Sigmoid colon (tissue), 7 donors: ENCODE data around the gene P2RY12. TPM values are rescaled to one million over a fixed set of nuclear protein-coding genes. Genes with fewer than 3 reads are reported as not detected.

Experiments
- DNase-seq: peaks from one replicate; pipeline ENCODE4 v3.0.0-alpha.2; 2019
- H3K27ac ChIP-seq, 4 donors: fragments of 200-600 bp; sonication (generic); one replicate each; pipeline ENCODE4 v1.5.1; 2016 to 2019; ENCODE audit warnings: mild to moderate bottlenecking in 1 of 4
- H3K27me3 ChIP-seq, 3 donors: fragments of 200-600 bp; sonication (generic); one replicate each; pipeline ENCODE4 v1.5.1; 2019; ENCODE audit warnings: mild to moderate bottlenecking in 1 of 3
- H3K36me3 ChIP-seq, 4 donors: fragments of 200-600 bp; sonication (generic); one replicate each; pipeline ENCODE4 v1.5.1; 2016 to 2019
- H3K4me1 ChIP-seq, 4 donors: fragments of 200-600 bp; sonication (generic); one replicate each; pipeline ENCODE4 v1.5.1; 2017 to 2019
- H3K4me3 ChIP-seq, 4 donors: fragments of 200-600 bp; sonication (generic); one replicate each; pipeline ENCODE4 v1.5.1; 2017 to 2019; ENCODE audit warnings: mild to moderate bottlenecking in 2 of 4, moderate library complexity in 1 of 4
- H3K9me3 ChIP-seq, 4 donors: fragments of 200-600 bp in 3 of 4; sonication (generic) in 3 of 4; one replicate each; pipeline versions ENCODE4 v1.5.1 to v1.6.1; 2013 to 2019
- CTCF ChIP-seq, 4 experiments: fragments of 450-650 bp in 3 of 4; fragments of 200-600 bp in 1 of 4; IDR thresholded peaks; one replicate each; pipeline ENCODE4 v1.5.1; 2016 to 2019; ENCODE audit warnings: antibody characterized with exemption in 4 of 4, mild to moderate bottlenecking in 3 of 4, moderate library complexity in 2 of 4
- EP300 ChIP-seq, 4 donors: sonication (generic); formaldehyde crosslinking; IDR thresholded peaks; one replicate each; pipeline ENCODE4 v1.6.1; 2017; ENCODE audit warnings: antibody characterized with exemption in 4 of 4
- POLR2A ChIP-seq, 2 donors: fragments of 450-650 bp; IDR thresholded peaks; one replicate each; pipeline ENCODE4 v1.6.1; 2016; ENCODE audit warnings: antibody characterized with exemption in 2 of 2, mild to moderate bottlenecking in 2 of 2, moderate library complexity in 2 of 2
- POLR2AphosphoS5 ChIP-seq, 4 donors: sonication (generic); formaldehyde crosslinking; IDR thresholded peaks; one replicate each; pipeline ENCODE4 v1.6.1; 2017; ENCODE audit warnings: antibody characterized with exemption in 4 of 4
- WGBS, 2 donors: extraction: QIAGEN DNeasy Blood & Tissue Kit; methylation state at CpG; one replicate each; pipeline ENCODE4 v1.1.7; 2013; 5-methylcytosine and 5-hydroxymethylcytosine counted together
- intact Hi-C: fragments of 100-400 bp; cut with DNase I; formaldehyde crosslinking; loops from one replicate; pipeline ENCODE4 v1.15.1; 2023
- polyA plus RNA-seq, 3 donors: library from polyadenylated mRNA; stranded (reverse); fragments of 200-250 nt; gene quantifications; one replicate each; pipeline ENCODE4 v1.2.3, GENCODE V29; 2013
- total RNA-seq, 4 donors: library from RNA; depleted of rRNA; stranded (reverse); fragments of >200 nt; gene quantifications; one replicate each; pipeline ENCODE4 v1.1.0, GENCODE V29; 2016
- donor health status: healthy with polysubstance abuse.
- donor health status: Bipolar disorder and iron deficiency.
- donor health status: healthy.

P2RY12 gene
- total and polyA plus RNA-seq, 7 donors, result 0.60 to 9.3 (median 2.1) TPM

GRCh38 chr3:151327571-151328198, 56.9 kb downstream of the P2RY12 start:
- no peaks in the 10 kb centered on the region for H3K27me3 ChIP-seq
- TF ChIP-seq POLR2AphosphoS5 (IDR thresholded peaks at IDR 0.05) (no peak), CTCF (IDR thresholded peaks at IDR 0.05) (peak in 2 of 4 experiments; percentile 16 to 52)
- intact Hi-C loops, result loop anchor here (5.0 kb wide), 1 partner anchor 160 kb away; no protein-coding TSS in a partner anchor
- no peaks in the 10 kb centered on the region for H3K4me1 ChIP-seq
- no peaks in the 10 kb centered on the region for H3K9me3 ChIP-seq
- WGBS, 2 donors, result 4 to 22% methylated on average over 3 of the region's 3 CpGs
- peak overlapping the region in 2 of 4 donors; percentile 6 to 24 for H3K4me3 ChIP-seq
- DNase-seq, result no peak
- H3K27ac ChIP-seq, result no peak overlapping the region
- no peaks in the 10 kb centered on the region for H3K36me3 ChIP-seq

- Histone ChIP-seq H3K27me3 (no peaks in the 10 kb centered on the region), H3K4me1 (no peaks in the 10 kb centered on the region), H3K4me3 (no peak overlapping the region), H3K9me3 (no peaks in the 10 kb centered on the region), H3K27ac (no peak overlapping the region), H3K36me3 (no peaks in the 10 kb centered on the region)
- no peak for DNase-seq
- WGBS, 2 donors, result 93 to 94% methylated on average over 1 of the region's 1 CpG
- intact Hi-C loops, result no loop called here
- no peak for TF ChIP-seq EP300 (IDR thresholded peaks at IDR 0.05)
These were observed 62.0 kb downstream of the P2RY12 start for GRCh38 chr3:151322511-151322910.

GRCh38 chr3:151321526-151321925, 63.0 kb downstream of the P2RY12 start:
- Histone ChIP-seq H3K27ac (no peak overlapping the region), H3K36me3 (no peaks in the 10 kb centered on the region), H3K9me3 (no peaks in the 10 kb centered on the region), H3K4me1 (no peaks in the 10 kb centered on the region), H3K4me3 (no peak overlapping the region), H3K27me3 (no peaks in the 10 kb centered on the region)
- no peak for DNase-seq
- WGBS, 2 donors, result 41 to 46% methylated on average over 1 of the region's 1 CpG
- intact Hi-C loops, result no loop called here
- no peak for TF ChIP-seq POLR2A (IDR thresholded peaks at IDR 0.05)
- no peak for TF ChIP-seq EP300 (IDR thresholded peaks at IDR 0.05)
- TF ChIP-seq CTCF (IDR thresholded peaks at IDR 0.05), result no peak
- TF ChIP-seq POLR2AphosphoS5 (IDR thresholded peaks at IDR 0.05), result no peak

GRCh38 chr3:151320131-151320530, 64.4 kb downstream of the P2RY12 start:
- no peaks in the 10 kb centered on the region for H3K27me3 ChIP-seq
- intact Hi-C loops, result no loop called here
- TF ChIP-seq POLR2A (IDR thresholded peaks at IDR 0.05) (no peak), POLR2AphosphoS5 (IDR thresholded peaks at IDR 0.05) (no peak), EP300 (IDR thresholded peaks at IDR 0.05) (no peak), CTCF (IDR thresholded peaks at IDR 0.05) (no peak)
- DNase-seq, result no peak
- no peak overlapping the region for H3K27ac ChIP-seq
- no peaks in the 10 kb centered on the region for H3K9me3 ChIP-seq
- H3K36me3 ChIP-seq, result no peaks in the 10 kb centered on the region
- no peak overlapping the region for H3K4me3 ChIP-seq
- WGBS, 2 donors, result 85 to 92% methylated on average over 2 of the region's 2 CpGs
- H3K4me1 ChIP-seq, result no peaks in the 10 kb centered on the region

GRCh38 chr3:151319628-151320027, 64.9 kb downstream of the P2RY12 start:
- Histone ChIP-seq H3K4me1 (no peaks in the 10 kb centered on the region), H3K4me3 (no peak overlapping the region), H3K36me3 (no peaks in the 10 kb centered on the region), H3K27ac (no peak overlapping the region), H3K9me3 (no peaks in the 10 kb centered on the region), H3K27me3 (no peaks in the 10 kb centered on the region)
- intact Hi-C loops, result no loop called here
- TF ChIP-seq POLR2AphosphoS5 (IDR thresholded peaks at IDR 0.05), result no peak
- WGBS, 2 donors, result 81 to 87% methylated on average over 4 of the region's 4 CpGs
- no peak for DNase-seq

GRCh38 chr3:151318991-151319390, 65.6 kb downstream of the P2RY12 start:
- Histone ChIP-seq H3K9me3 (no peaks in the 10 kb centered on the region), H3K4me1 (no peaks in the 10 kb centered on the region), H3K4me3 (no peak overlapping the region), H3K36me3 (no peaks in the 10 kb centered on the region), H3K27me3 (no peaks in the 10 kb centered on the region), H3K27ac (no peak overlapping the region)
- intact Hi-C loops, result no loop called here
- 86 to 89% methylated on average over 7 of the region's 7 CpGs for WGBS, 2 donors
- DNase-seq, result no peak
- TF ChIP-seq POLR2AphosphoS5 (IDR thresholded peaks at IDR 0.05), result no peak
- TF ChIP-seq EP300 (IDR thresholded peaks at IDR 0.05), result no peak
- no peak for TF ChIP-seq CTCF (IDR thresholded peaks at IDR 0.05)
- TF ChIP-seq POLR2A (IDR thresholded peaks at IDR 0.05), result no peak
